Activated T-helper 2 cell treated with anti-CD3 and anti-CD28 coated beads, Interferon-gamma antibody, Interleukin-2, Interleukin-4, amounts not matched to agents 10 μg/mL and 5 μg/mL and 100 μg/mL, durations not matched to agents 14 hours and 24 hours and 36 hours (primary cell): ENCODE measurements around the gene TBC1D9B. TPM values are rescaled to one million over a fixed set of nuclear protein-coding genes. Genes with fewer than 3 reads are reported as not detected.

Experiments
- DNase-seq: peaks from one replicate; pipeline ENCODE4 v3.0.0; 2021; ENCODE audit warnings: low spot score
- H3K27ac Mint-ChIP-seq: one replicate; pipeline ENCODE4 v1.8.0; 2021; ENCODE audit warnings: mixed read lengths
- H3K27me3 Mint-ChIP-seq: one replicate; pipeline ENCODE4 v1.8.0; 2021; ENCODE audit warnings: low read depth, mixed read lengths
- H3K36me3 Mint-ChIP-seq: one replicate; pipeline ENCODE4 v1.8.0; 2021; ENCODE audit warnings: low read depth, mixed read lengths
- H3K4me1 Mint-ChIP-seq: one replicate; pipeline ENCODE4 v1.8.0; 2021; ENCODE audit warnings: low read depth, mixed read lengths
- H3K4me3 Mint-ChIP-seq: one replicate; pipeline ENCODE4 v1.8.0; 2021; ENCODE audit warnings: low read depth, mild to moderate bottlenecking, moderate library complexity, mixed read lengths
- H3K9me3 Mint-ChIP-seq: one replicate; pipeline ENCODE4 v1.8.0; 2021; ENCODE audit warnings: mixed read lengths
- intact Hi-C: fragments of 100-400 bp; cut with micrococcal nuclease; formaldehyde crosslinking; loops from one replicate; pipeline ENCODE4 v1.15.1; 2023
- total RNA-seq: library from RNA; stranded (reverse); gene quantifications from 2 replicates; pipeline ENCODE4 v1.2.3, GENCODE V29; 2022

Gene TBC1D9B
- total RNA-seq, 1 donor from 2014 or later, result 125 TPM

DNA sequence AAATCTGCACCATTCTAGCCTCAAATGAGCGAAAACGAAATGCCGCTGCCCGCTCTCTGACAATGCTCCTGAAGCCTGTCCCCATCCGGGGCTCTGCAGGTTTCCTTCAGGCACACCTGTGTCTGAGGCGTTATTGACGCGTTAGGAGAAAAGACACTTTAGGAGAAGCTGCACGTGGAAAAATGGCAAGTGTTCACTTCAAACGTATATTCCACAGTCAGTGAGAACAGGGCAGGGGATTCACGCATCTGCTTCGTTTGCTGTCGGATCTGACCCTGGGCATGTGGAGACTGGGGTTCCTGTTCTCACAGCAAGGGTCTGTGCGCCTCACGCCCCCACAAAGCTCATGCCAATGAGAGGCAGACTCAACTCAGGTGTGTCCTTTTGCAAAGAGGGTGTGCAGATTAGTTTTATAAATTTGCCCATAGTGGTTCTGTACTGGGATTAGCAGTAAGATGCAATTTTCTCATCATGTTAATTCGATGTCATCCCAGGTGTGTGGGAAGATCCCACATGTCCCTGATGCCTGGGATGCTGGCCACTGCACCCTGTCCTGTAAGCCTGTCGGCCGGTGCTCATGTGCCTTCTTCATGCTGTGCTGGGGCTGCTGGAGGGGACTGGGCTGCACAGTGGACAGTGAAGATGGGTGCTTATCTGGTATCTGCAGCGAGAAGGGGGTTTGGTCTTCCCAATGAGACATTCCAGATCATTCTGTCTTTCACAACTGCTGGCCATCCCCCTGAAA lies 11.2 kb upstream of the TBC1D9B start:
- Mint-ChIP-seq H3K4me1 (no peaks in the 10 kb centered on the region), H3K4me3 (no peak overlapping the region), H3K36me3 (no peaks in the 10 kb centered on the region), H3K27me3 (no peaks in the 10 kb centered on the region), H3K9me3 (no peaks in the 10 kb centered on the region), H3K27ac (no peak overlapping the region)
- intact Hi-C loops, result no loop called here
- DNase-seq, result no peak

- no peaks in the 10 kb centered on the region for H3K9me3 Mint-ChIP-seq
- H3K4me3 Mint-ChIP-seq, result no peak overlapping the region
- H3K27me3 Mint-ChIP-seq, result no peaks in the 10 kb centered on the region
- no peak overlapping the region for H3K27ac Mint-ChIP-seq
- H3K4me1 Mint-ChIP-seq, result no peaks in the 10 kb centered on the region
- intact Hi-C loops, result no loop called here
- no peak for DNase-seq
- no peaks in the 10 kb centered on the region for H3K36me3 Mint-ChIP-seq
Observed at GRCh38 chr5:179916523-179916922, 8.8 kb upstream of the TBC1D9B start.

DNA sequence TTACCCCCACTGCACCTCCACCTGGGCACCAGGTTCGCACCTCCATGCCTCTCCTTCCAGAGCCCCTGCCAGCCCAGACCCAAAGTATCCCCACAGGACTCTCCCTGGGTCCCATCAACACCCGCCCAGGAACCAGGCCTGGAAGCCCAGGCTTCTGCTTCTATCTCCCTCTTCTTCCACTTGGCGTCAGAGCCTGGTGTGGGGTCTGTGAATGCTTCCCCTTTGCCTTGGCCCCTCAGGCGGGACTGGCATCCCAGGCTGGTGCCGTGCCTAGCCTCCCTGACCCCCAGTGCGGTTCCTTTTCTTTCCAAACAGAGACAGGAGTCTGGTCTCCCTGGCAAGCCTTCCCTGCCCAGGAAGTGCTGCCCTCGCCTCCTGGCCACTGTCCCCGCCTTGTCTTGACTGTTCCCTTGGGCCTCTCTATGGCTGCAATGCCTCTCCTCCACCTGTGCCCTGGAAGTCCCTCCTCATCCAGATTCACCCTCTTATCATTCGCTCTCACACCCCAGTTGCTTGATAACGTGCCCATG lies 7.8 kb upstream of the TBC1D9B start:
- Mint-ChIP-seq H3K9me3 (no peaks in the 10 kb centered on the region), H3K4me1 (no peaks in the 10 kb centered on the region), H3K27ac (no peak overlapping the region), H3K4me3 (no peak overlapping the region), H3K27me3 (no peaks in the 10 kb centered on the region), H3K36me3 (no peaks in the 10 kb centered on the region)
- no peak for DNase-seq
- intact Hi-C loops, result no loop called here

DNA sequence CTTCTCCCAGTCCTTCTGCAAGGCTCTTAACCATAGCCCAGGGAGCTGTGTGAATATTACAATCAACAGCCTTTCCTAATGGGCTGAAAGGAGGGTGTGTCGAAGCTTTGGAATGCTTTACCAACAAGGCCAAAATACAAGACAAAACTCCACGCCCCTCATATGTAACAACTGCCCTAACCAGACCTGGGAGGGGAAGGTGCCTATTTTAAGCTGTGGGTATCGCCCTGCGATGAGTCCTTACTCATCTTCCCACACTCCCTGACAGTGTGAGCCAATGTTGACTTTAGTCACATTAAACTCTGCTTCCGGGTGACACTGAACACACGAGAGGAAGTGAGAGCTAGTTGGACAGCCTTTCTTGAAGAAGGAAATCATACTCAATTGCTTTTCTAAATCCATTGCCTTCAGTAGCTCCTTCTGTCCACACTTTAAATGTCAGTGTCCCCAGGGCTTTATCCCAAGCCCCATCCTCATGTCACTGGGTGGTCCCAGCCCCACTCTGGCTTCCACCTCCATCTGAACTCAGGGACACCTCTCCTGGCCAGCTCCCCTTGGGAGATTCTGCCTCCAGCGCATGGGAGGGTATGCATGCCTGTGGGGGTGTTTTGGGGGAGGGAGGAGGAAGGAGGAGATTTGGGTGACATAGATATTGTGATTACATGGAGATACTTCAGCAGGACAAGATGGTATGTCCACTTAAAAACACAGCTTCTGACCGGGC lies 6.5 kb upstream of the TBC1D9B start:
- no peaks in the 10 kb centered on the region for H3K4me1 Mint-ChIP-seq
- no peaks in the 10 kb centered on the region for H3K36me3 Mint-ChIP-seq
- intact Hi-C loops, result no loop called here
- H3K27ac Mint-ChIP-seq, result no peak overlapping the region
- no peak overlapping the region for H3K4me3 Mint-ChIP-seq
- no peaks in the 10 kb centered on the region for H3K9me3 Mint-ChIP-seq
- no peak for DNase-seq
- H3K27me3 Mint-ChIP-seq, result no peaks in the 10 kb centered on the region

DNA sequence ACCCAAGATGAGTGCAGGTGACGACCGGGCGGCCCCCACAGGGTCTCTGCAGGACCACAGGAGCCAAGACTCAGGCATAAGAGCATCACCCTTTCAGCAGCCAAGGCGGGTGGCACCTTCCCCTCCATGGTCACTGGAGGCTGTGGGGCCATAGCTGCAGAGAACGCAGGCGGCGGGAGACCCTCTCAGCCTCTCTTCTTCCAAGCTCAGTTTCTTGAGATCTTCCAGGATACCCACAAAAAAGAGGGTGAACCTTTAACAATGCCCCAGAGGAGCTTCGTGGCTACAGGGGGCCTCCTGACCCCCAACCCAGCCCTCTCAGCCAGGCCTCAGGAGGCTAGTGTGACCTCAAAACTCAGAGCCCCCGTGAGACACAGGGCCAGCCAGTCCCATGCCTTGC lies 5.8 kb upstream of the TBC1D9B start:
- Mint-ChIP-seq H3K4me1 (no peaks in the 10 kb centered on the region), H3K27me3 (no peaks in the 10 kb centered on the region), H3K9me3 (no peaks in the 10 kb centered on the region), H3K36me3 (no peaks in the 10 kb centered on the region), H3K4me3 (no peak overlapping the region), H3K27ac (no peak overlapping the region)
- DNase-seq, result no peak
- intact Hi-C loops, result no loop called here

DNA sequence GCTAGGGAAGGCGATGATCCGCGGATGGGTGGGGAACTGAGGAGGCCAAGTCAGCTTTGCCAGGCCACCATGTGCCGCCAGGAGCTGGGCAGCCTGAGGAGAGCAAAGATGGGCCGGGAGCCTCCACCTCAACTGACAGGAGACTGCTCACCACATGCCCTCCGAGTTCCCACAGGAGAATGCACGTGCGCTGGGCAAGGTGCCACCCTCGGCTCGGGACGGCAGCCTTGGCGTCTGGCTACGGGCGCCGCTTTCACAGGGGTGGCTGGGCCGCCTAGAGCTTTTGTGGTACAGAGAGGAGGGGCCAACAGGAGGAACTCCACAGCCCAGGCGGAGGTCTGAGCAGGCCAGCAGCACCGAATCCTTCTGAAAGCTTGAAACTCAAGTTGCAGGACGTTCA lies 5.3 kb upstream of the TBC1D9B start:
- Mint-ChIP-seq H3K4me1 (peaks cover under 1% of the 10 kb centered on the region), H3K9me3 (no peaks in the 10 kb centered on the region), H3K27me3 (no peaks in the 10 kb centered on the region), H3K4me3 (no peak overlapping the region), H3K27ac (no peak overlapping the region), H3K36me3 (no peaks in the 10 kb centered on the region)
- DNase-seq, result no peak
- intact Hi-C loops, result no loop called here

GRCh38 chr5:179912386-179912785 lies 4.7 kb upstream of the TBC1D9B start:
- H3K4me1 Mint-ChIP-seq, result peaks cover 2% of the 10 kb centered on the region
- no peak overlapping the region for H3K4me3 Mint-ChIP-seq
- H3K27ac Mint-ChIP-seq, result no peak overlapping the region
- no peaks in the 10 kb centered on the region for H3K27me3 Mint-ChIP-seq
- H3K9me3 Mint-ChIP-seq, result no peaks in the 10 kb centered on the region
- intact Hi-C loops, result no loop called here
- H3K36me3 Mint-ChIP-seq, result no peaks in the 10 kb centered on the region
- no peak for DNase-seq

GRCh38 chr5:179909224-179909623 lies 1.5 kb upstream of the TBC1D9B start:
- Mint-ChIP-seq H3K4me1 (peaks cover 10% of the 10 kb centered on the region), H3K36me3 (peaks cover 12% of the 10 kb centered on the region), H3K9me3 (no peaks in the 10 kb centered on the region), H3K27ac (no peak overlapping the region), H3K27me3 (no peaks in the 10 kb centered on the region), H3K4me3 (no peak overlapping the region)
- intact Hi-C loops, result loop anchor here (2.0 to 10.0 kb wide), 4 partner anchors 106 to 234 kb away; partner anchors contain the start of gene RNF130
- DNase-seq, result no peak

DNA sequence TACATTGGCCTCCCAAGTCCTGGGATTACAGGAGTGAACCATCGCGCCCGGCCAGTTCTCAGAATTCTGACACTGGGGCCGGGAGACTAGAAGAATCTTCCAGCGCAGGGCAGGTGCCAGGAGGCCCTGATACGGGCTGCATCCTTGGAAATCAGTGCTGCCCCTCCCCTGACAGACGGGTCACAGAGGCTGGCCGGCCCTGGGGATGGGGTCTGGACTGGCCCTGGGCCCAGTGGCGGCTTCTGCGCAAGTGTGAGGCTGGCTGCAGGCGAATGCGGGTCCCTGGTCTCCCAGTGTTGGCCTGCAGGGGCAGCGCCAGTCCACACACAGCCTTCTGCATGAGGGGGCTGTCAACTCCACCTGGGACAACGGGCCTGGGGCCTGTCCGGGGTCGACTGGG lies 831 bp upstream of the TBC1D9B start:
- Mint-ChIP-seq H3K9me3 (no peaks in the 10 kb centered on the region), H3K27ac (no peak overlapping the region), H3K4me3 (peak overlapping the region; percentile 72), H3K27me3 (no peaks in the 10 kb centered on the region), H3K4me1 (peaks cover 10% of the 10 kb centered on the region), H3K36me3 (peaks cover 15% of the 10 kb centered on the region)
- intact Hi-C loops, result loop anchor here (2.0 to 10.0 kb wide), 4 partner anchors 106 to 234 kb away; partner anchors contain the start of gene RNF130
- DNase-seq, result no peak

DNA sequence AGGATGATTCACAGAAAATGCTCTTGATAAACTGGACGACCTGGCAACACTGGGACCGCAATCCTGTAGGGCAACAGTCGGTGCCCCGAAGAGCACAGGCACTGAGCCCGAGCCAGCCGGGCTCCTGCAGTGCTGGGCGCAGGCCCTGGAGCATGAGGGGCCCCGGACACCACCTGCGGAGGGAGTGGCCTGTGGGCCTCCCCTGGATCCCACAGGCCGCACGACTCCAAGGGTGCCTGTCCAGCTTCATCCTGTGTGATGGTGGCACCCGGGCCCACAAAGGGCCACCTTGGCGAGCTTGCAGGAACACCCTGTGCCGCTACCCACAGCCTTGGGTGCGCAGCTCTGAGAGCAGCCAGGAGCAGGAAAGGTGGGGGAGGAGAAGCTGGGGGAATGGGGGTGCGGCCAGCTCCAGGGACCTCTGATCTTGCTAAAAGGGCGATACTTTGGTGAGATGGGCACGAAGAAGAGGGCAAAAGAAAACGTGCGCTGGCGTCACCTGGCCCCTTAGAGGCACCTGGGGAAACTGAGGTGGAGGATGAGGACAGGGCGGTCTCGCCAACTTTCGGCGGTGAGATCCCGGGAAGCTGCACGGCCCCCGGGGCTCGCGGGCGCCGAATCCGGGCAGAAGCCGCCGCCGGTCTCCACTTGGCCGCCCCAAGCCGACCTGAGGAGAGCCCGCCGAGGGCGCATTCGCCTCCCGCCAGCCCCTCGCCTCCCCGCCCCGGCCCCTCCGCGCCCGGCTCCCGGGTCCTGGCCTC lies 722 bp downstream of the TBC1D9B start:
- H3K36me3 Mint-ChIP-seq, result peaks cover 25% of the 10 kb centered on the region
- peaks cover 10% of the 10 kb centered on the region for H3K4me1 Mint-ChIP-seq
- peak overlapping the region; percentile 88 for H3K27ac Mint-ChIP-seq
- intact Hi-C loops, result loop anchor here (2.0 to 10.0 kb wide), 4 partner anchors 144 to 232 kb away; partner anchors contain the start of gene RNF130
- H3K4me3 Mint-ChIP-seq, result peak overlapping the region; percentile 92
- H3K9me3 Mint-ChIP-seq, result no peaks in the 10 kb centered on the region
- no peaks in the 10 kb centered on the region for H3K27me3 Mint-ChIP-seq
- peak; percentile 20 for DNase-seq

DNA sequence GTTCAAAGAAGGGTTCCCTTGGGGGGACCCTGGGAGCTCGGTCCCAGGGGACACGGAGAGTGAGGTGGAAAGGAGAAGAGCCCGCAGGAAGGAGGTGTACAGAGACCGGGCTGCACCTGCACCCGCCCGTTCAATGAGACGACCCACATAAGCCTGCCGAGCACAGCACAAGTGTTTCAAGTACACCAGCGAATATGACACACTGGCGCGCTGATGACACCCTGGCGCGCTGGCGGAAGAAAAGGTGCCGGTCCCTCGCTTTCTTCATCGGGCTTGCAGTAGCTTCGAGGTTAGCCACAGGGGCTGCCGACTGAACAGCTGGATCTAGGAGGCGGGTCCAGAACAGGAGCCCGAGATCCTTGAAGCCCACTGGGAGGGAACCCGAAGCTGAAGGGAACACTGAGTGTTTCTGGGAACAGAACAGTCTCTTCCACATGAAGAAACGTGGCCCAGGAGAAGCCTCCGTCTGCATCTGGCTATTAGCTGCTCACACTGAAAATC lies 1.4 kb downstream of the TBC1D9B start:
- Mint-ChIP-seq H3K4me3 (peak overlapping the region; percentile 92), H3K27ac (peak overlapping the region; percentile 15), H3K4me1 (peaks cover 10% of the 10 kb centered on the region), H3K9me3 (no peaks in the 10 kb centered on the region), H3K36me3 (peaks cover 27% of the 10 kb centered on the region), H3K27me3 (no peaks in the 10 kb centered on the region)
- intact Hi-C loops, result loop anchor here (2.0 to 10.0 kb wide), 4 partner anchors 144 to 232 kb away; partner anchors contain the start of gene RNF130
- DNase-seq, result no peak

DNA sequence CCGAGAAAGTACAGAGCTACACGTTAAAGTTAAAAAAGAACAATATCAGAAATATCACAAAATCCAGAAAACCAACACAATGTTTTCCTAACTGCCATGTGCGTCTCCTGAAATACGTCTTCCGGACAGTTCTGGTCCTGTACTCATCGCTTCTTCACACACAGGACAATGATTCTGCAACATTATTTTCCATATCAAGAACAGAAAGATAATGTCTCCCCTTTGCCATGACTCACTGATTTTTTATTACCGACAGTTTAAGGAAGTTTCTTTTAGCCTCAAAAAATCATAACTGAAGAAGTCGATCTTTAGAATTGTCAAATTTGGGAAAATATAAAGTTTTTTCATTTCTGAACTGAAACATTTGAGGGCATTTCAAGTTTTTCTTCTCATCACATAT lies 2.5 kb downstream of the TBC1D9B start:
- H3K4me3 Mint-ChIP-seq, result no peak overlapping the region
- H3K9me3 Mint-ChIP-seq, result no peaks in the 10 kb centered on the region
- no peak for DNase-seq
- H3K27me3 Mint-ChIP-seq, result no peaks in the 10 kb centered on the region
- no peak overlapping the region for H3K27ac Mint-ChIP-seq
- peaks cover 35% of the 10 kb centered on the region for H3K36me3 Mint-ChIP-seq
- intact Hi-C loops, result loop anchor here (5.0 to 10.0 kb wide), 3 partner anchors 170 to 230 kb away; partner anchors contain the start of gene RNF130
- peaks cover 10% of the 10 kb centered on the region for H3K4me1 Mint-ChIP-seq
